Neural cell (in vitro differentiated cells): ENCODE data around the gene CIC. TPM values are rescaled to one million over a fixed set of nuclear protein-coding genes. Genes with fewer than 3 reads are reported as not detected.

Experiments used
- H2AFZ ChIP-seq: fragments of 200-600, 300-800 bp; sonication (generic), shearing (Covaris generic); 2 replicates; pipeline ENCODE4 v1.6.0; 2014; ENCODE audit warnings: low read depth, mild to moderate bottlenecking, antibody characterized with exemption, low read length, moderate library complexity
- H3F3A ChIP-seq: fragments of 200-600 bp; shearing (Covaris generic); 2 replicates; pipeline ENCODE4 v1.6.1; 2016; ENCODE audit warnings: mild to moderate bottlenecking, moderate library complexity, mixed read lengths, antibody characterized with exemption, low read length; ENCODE audit not compliant: insufficient read depth, poor library complexity, severe bottlenecking
- H3K27ac ChIP-seq: fragments of 200-600, 300-800 bp; sonication (generic), shearing (Covaris generic); 2 replicates; pipeline ENCODE4 v1.5.1; 2014; ENCODE audit warnings: mild to moderate bottlenecking, low read length, moderate library complexity
- H3K27me3 ChIP-seq: fragments of 300-800, 200-600 bp; sonication (generic), shearing (Covaris generic); 2 replicates; pipeline ENCODE4 v1.6.0; 2014; ENCODE audit warnings: mild to moderate bottlenecking, low read depth, low read length, moderate library complexity; ENCODE audit not compliant: insufficient read depth
- H3K36me3 ChIP-seq: fragments of 300-800, 200-600 bp; sonication (generic), shearing (Covaris generic); 2 replicates; pipeline ENCODE4 v1.5.1; 2014; ENCODE audit warnings: mild to moderate bottlenecking, antibody characterized with exemption, low read length, moderate library complexity; ENCODE audit not compliant: insufficient read depth
- H3K4me2 ChIP-seq: fragments of 300-800, 200-600 bp; sonication (generic), shearing (Covaris generic); 2 replicates; pipeline ENCODE4 v1.6.0; 2014; ENCODE audit warnings: mild to moderate bottlenecking, low read length
- H3K4me3 ChIP-seq: fragments of 300-800, 200-600 bp; sonication (generic), shearing (Covaris generic); 2 replicates; pipeline ENCODE4 v1.5.1; 2014; ENCODE audit warnings: mild to moderate bottlenecking, low read length, moderate library complexity
- H3K79me2 ChIP-seq: fragments of 200-600 bp; shearing (Covaris generic); replicated peaks from 2 replicates; pipeline ENCODE4 v1.6.0; 2014; ENCODE audit warnings: mild to moderate bottlenecking, low read length, moderate library complexity; ENCODE audit not compliant: insufficient read depth
- H3K9ac ChIP-seq: fragments of 300-800, 200-600 bp; sonication (generic), shearing (Covaris generic); 2 replicates; pipeline ENCODE4 v1.6.1; 2016; ENCODE audit warnings: mild to moderate bottlenecking, low read length, mixed read lengths
- H3K9me2 ChIP-seq: fragments of 200-600 bp; shearing (Covaris generic); 2 replicates; pipeline ENCODE4 v1.6.1; 2016; ENCODE audit warnings: mild to moderate bottlenecking, low read length, mixed read lengths; ENCODE audit not compliant: insufficient read depth
- H3K9me3 ChIP-seq: fragments of 200-600, 300-800 bp; sonication (generic), shearing (Covaris generic); 2 replicates; pipeline ENCODE4 v1.6.1; 2016; ENCODE audit warnings: mild to moderate bottlenecking, mixed run types, low read length, moderate library complexity, mixed read lengths
- H4K20me1 ChIP-seq: fragments of 200-600 bp; shearing (Covaris generic); 2 replicates; pipeline ENCODE4 v1.6.1; 2016; ENCODE audit warnings: mild to moderate bottlenecking, mixed run types; ENCODE audit not compliant: insufficient read depth
- EP300 ChIP-seq: fragments of 450-650 bp; conservative IDR thresholded peaks from 2 replicates; pipeline ENCODE4 v1.6.1; 2014; ENCODE audit warnings: antibody characterized with exemption, mild to moderate bottlenecking, moderate library complexity; ENCODE audit not compliant: poor library complexity, severe bottlenecking
- EZH2 ChIP-seq: fragments of 200-600, 300-800 bp; shearing (Covaris generic), sonication (generic); IDR thresholded peaks from 2 replicates; pipeline ENCODE4 v1.6.1; 2014; ENCODE audit warnings: antibody characterized with exemption, low read length, borderline replicate concordance, mild to moderate bottlenecking; ENCODE audit not compliant: insufficient read depth, poor library complexity, severe bottlenecking
- MXI1 ChIP-seq: fragments of 450-650 bp; conservative IDR thresholded peaks from 2 replicates; pipeline ENCODE4 v1.6.1; 2014; ENCODE audit warnings: antibody characterized with exemption, mild to moderate bottlenecking; ENCODE audit not compliant: poor library complexity, severe bottlenecking
- POLR2AphosphoS5 ChIP-seq: IDR thresholded peaks from 2 replicates; pipeline ENCODE4 v1.6.1; 2012
- RAD21 ChIP-seq: fragments of 450-650 bp; conservative IDR thresholded peaks from 2 replicates; pipeline ENCODE4 v1.6.1; 2014; ENCODE audit warnings: antibody characterized with exemption, mild to moderate bottlenecking, moderate library complexity
- SMC3 ChIP-seq: fragments of 450-650 bp; conservative IDR thresholded peaks from 2 replicates; pipeline ENCODE4 v1.6.1; 2014; ENCODE audit warnings: antibody characterized with exemption, mild to moderate bottlenecking, moderate library complexity; ENCODE audit not compliant: poor library complexity
- TAF1 ChIP-seq: IDR thresholded peaks from 2 replicates; pipeline ENCODE4 v1.6.1; 2012; ENCODE audit warnings: low read depth
- polyA plus RNA-seq: library from polyadenylated mRNA; depleted of rRNA; stranded (reverse); fragments of >200 nt; gene quantifications from 2 replicates; pipeline ENCODE4 v1.2.3, GENCODE V29; 2014
- TF ChIP-seq, protein P1 (sequence below): IDR thresholded peaks from 2 replicates; pipeline ENCODE4 v1.6.1; 2012; ENCODE audit warnings: borderline replicate concordance
- TF ChIP-seq, protein P2 (sequence below): fragments of 450-650 bp; IDR thresholded peaks from 2 replicates; pipeline ENCODE4 v1.5.1; 2014; ENCODE audit warnings: antibody characterized with exemption, mild to moderate bottlenecking, moderate library complexity; ENCODE audit not compliant: poor library complexity, severe bottlenecking

Gene CIC
- polyA plus RNA-seq, 1 donor from 2014 or later, result 10.8 TPM

DNA sequence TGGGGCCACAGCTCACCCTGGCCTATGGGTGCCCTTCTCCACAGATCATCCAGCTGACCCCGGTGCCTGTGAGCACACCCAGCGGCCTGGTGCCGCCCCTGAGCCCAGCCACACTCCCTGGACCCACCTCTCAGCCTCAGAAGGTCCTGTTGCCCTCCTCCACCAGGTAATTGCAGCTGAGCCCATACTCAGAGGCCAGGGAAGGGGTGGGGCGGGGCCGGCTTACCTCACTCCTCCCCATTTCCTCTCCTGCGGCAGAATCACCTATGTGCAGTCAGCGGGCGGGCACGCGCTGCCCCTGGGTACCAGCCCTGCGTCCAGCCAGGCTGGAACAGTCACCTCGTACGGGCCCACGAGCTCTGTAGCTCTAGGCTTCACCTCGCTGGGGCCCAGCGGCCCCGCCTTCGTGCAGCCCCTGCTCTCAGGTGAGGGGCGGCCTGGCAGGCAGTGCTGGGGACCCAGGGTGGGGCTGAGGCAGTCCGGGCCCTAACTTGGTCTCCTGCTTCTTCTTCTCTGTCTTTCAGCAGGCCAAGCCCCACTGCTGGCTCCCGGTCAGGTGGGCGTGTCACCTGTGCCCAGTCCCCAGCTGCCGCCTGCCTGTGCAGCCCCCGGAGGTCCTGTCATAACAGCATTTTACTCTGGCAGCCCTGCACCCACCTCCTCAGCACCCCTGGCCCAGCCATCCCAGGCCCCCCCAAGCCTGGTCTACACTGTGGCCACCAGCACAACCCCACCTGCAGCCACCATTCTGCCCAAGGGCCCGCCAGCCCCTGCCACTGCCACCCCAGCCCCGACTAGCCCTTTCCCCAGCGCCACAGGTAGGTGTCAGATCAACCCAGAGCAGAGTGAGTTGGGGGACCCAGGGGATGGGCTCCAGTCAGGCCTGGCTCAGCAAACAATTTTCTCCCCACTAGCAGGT is 23.2 kb downstream of the CIC start:
- Histone ChIP-seq H4K20me1 (peaks cover 14% of the 10 kb centered on the region), H3K4me3 (no peak overlapping the region), H3K27ac (no peak overlapping the region), H3K9ac (no peak overlapping the region), H3F3A (no peaks in the 10 kb centered on the region), H3K4me2 (no peak overlapping the region), H3K9me2 (no peaks in the 10 kb centered on the region), H3K9me3 (no peaks in the 10 kb centered on the region), H3K36me3 (peaks cover 6% of the 10 kb centered on the region), H2AFZ (no peak overlapping the region), H3K27me3 (no peaks in the 10 kb centered on the region), H3K79me2 (no peaks in the 10 kb centered on the region)
- no peak for TF ChIP-seq POLR2AphosphoS5
- TF ChIP-seq TAF1, result no peak
- TF ChIP-seq MXI1, result no peak
- TF ChIP-seq RAD21, result no peak
- TF ChIP-seq EZH2, result no peak
- no peak for TF ChIP-seq EP300
- TF ChIP-seq, protein P1, sequence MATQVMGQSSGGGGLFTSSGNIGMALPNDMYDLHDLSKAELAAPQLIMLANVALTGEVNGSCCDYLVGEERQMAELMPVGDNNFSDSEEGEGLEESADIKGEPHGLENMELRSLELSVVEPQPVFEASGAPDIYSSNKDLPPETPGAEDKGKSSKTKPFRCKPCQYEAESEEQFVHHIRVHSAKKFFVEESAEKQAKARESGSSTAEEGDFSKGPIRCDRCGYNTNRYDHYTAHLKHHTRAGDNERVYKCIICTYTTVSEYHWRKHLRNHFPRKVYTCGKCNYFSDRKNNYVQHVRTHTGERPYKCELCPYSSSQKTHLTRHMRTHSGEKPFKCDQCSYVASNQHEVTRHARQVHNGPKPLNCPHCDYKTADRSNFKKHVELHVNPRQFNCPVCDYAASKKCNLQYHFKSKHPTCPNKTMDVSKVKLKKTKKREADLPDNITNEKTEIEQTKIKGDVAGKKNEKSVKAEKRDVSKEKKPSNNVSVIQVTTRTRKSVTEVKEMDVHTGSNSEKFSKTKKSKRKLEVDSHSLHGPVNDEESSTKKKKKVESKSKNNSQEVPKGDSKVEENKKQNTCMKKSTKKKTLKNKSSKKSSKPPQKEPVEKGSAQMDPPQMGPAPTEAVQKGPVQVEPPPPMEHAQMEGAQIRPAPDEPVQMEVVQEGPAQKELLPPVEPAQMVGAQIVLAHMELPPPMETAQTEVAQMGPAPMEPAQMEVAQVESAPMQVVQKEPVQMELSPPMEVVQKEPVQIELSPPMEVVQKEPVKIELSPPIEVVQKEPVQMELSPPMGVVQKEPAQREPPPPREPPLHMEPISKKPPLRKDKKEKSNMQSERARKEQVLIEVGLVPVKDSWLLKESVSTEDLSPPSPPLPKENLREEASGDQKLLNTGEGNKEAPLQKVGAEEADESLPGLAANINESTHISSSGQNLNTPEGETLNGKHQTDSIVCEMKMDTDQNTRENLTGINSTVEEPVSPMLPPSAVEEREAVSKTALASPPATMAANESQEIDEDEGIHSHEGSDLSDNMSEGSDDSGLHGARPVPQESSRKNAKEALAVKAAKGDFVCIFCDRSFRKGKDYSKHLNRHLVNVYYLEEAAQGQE, result no peak
- no peak for TF ChIP-seq SMC3
- TF ChIP-seq, protein P2, sequence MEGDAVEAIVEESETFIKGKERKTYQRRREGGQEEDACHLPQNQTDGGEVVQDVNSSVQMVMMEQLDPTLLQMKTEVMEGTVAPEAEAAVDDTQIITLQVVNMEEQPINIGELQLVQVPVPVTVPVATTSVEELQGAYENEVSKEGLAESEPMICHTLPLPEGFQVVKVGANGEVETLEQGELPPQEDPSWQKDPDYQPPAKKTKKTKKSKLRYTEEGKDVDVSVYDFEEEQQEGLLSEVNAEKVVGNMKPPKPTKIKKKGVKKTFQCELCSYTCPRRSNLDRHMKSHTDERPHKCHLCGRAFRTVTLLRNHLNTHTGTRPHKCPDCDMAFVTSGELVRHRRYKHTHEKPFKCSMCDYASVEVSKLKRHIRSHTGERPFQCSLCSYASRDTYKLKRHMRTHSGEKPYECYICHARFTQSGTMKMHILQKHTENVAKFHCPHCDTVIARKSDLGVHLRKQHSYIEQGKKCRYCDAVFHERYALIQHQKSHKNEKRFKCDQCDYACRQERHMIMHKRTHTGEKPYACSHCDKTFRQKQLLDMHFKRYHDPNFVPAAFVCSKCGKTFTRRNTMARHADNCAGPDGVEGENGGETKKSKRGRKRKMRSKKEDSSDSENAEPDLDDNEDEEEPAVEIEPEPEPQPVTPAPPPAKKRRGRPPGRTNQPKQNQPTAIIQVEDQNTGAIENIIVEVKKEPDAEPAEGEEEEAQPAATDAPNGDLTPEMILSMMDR, result no peak

DNA sequence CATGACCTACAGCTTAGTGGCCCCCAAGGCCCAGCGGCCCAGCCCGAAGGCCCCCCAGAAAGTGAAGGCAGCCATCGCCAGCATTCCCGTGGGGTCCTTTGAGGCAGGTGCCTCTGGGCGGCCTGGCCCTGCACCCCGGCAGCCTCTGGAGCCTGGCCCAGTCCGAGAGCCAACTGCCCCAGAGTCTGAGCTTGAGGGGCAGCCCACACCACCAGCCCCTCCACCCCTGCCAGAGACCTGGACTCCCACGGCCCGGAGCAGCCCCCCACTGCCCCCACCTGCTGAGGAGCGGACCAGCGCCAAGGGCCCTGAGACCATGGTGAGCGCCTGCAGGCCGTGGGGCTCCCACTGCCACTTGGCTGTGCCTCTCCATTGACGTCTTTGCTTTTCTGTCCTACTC is 23.9 kb downstream of the CIC start:
- no peak overlapping the region for H3K27ac ChIP-seq
- no peak overlapping the region for H3K4me2 ChIP-seq
- no peaks in the 10 kb centered on the region for H3K79me2 ChIP-seq
- H3K27me3 ChIP-seq, result no peaks in the 10 kb centered on the region
- peaks cover 6% of the 10 kb centered on the region for H3K36me3 ChIP-seq
- H3F3A ChIP-seq, result no peaks in the 10 kb centered on the region
- H3K9me3 ChIP-seq, result no peaks in the 10 kb centered on the region
- TF ChIP-seq MXI1 (no peak), EP300 (no peak)
- no peaks in the 10 kb centered on the region for H3K9me2 ChIP-seq
- no peak overlapping the region for H3K9ac ChIP-seq
- H2AFZ ChIP-seq, result no peak overlapping the region
- peaks cover 14% of the 10 kb centered on the region for H4K20me1 ChIP-seq
- H3K4me3 ChIP-seq, result no peak overlapping the region
